Measurements from ENCODE around the gene ATXN7L1. TPM values are rescaled to one million over a fixed set of nuclear protein-coding genes. Genes with fewer than 3 reads are reported as not detected.

Gene ATXN7L1
- total and polyA plus RNA-seq, 2 of the 13 experiments (the other 11 are each of a cell fraction or from before 2014, with no cell fraction given), result 4.1 to 7.8 TPM

DNA sequence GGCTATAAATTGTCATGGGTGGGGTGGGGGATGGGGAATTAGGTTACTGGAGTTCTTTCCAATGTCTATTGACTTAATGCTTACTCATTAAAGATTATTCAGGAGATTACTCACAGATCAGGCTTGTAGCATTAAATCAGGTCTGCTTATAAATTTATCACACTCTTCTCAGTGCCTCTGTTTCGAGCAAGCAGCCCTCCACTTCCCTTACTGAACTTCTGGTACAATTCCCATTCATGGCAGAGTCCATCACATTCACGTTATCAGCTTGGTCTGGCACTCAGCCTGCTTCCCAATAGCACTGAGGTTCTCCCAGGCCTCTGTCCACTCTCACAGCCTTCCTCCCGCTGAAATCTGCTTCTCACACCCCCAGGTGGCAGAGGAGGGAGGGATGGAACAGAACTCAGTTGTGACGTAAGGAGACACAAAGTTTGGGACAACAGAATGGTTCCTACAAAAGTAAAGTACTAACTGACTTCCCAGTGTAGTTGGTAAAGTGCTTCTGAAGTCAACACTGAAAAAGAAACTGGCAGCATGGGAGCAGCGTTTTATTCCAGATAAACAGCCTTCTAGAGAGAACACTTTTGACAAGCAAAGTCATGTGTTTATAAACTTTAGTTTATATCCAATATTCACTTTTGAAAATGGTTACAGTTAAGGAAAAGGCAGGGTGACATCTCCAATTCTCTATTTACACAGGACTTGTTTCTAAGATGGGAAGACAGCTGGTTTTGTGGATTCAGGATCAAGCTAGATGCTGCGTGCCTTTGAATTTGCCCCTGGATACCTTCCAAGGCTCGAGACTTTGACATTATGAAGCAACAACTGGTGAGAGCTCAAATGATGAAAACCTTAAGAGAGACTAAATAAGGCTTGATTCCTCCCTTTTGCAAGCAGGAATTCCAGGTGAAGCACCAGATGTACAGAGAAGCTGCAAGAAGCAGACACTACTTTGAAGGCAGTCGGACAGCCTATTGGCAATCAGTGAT lies 81.4 kb downstream of the ATXN7L1 start:
- no peaks in the 10 kb centered on the region for H3K9me3 ChIP-seq (ENCODE audit: low read length)
- in situ Hi-C loops (cut with HindIII; ENCODE audit: extremely low pct_ligation_motif_present, low pct_unique_long_range_greater_than_20kb) (no loop called here), intact Hi-C loops (cut with micrococcal nuclease; ENCODE audit: unreplicated experiment) (no loop called here)
- H3K4me2 ChIP-seq (ENCODE audit: low read depth, low read length), result no peak overlapping the region
- 91% methylated on average over 8 of the region's 8 CpGs for WGBS (ENCODE audit: low lambda C conversion rate)
- H4K20me1 ChIP-seq (ENCODE audit: insufficient read depth, low read length), result no peaks in the 10 kb centered on the region
- DNase-seq (ENCODE audit: low spot score), result no peak
- TF ChIP-seq ZNF251 (CRISPR knock-in tag; IDR thresholded peaks at IDR 0.05) (no peak), TCF7L2 (IDR thresholded peaks at IDR 0.05; ENCODE audit: low read depth, low read length) (no peak), SMYD3 (CRISPR knock-in tag; IDR thresholded peaks at IDR 0.05) (no peak), RFX1 (IDR thresholded peaks at IDR 0.05) (no peak), ZFP37 (CRISPR knock-in tag; IDR thresholded peaks at IDR 0.05; ENCODE audit: borderline replicate concordance) (no peak), NFYC (CRISPR knock-in tag; IDR thresholded peaks at IDR 0.05) (no peak), SATB2 (CRISPR knock-in tag; IDR thresholded peaks at IDR 0.05) (no peak), SMC3 (IDR thresholded peaks at IDR 0.05; ENCODE audit: low read length) (no peak), ETV5 (CRISPR knock-in tag; IDR thresholded peaks at IDR 0.05; ENCODE audit: borderline replicate concordance) (no peak)
- TF ChIP-seq, protein P1, sequence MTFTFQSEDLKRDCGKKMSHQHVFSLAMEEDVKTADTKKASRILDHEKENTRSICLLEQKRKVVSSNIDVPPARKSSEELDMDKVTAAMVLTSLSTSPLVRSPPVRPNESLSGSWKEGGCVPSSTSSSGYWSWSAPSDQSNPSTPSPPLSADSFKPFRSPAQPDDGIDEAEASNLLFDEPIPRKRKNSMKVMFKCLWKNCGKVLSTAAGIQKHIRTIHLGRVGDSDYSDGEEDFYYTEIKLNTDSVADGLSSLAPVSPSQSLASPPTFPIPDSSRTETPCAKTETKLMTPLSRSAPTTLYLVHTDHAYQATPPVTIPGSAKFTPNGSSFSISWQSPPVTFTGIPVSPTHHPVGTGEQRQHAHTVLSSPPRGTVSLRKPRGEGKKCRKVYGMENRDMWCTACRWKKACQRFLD (CRISPR knock-in tag; IDR thresholded peaks at IDR 0.05; ENCODE audit: borderline replicate concordance), result no peak
- TF ChIP-seq, protein P2, sequence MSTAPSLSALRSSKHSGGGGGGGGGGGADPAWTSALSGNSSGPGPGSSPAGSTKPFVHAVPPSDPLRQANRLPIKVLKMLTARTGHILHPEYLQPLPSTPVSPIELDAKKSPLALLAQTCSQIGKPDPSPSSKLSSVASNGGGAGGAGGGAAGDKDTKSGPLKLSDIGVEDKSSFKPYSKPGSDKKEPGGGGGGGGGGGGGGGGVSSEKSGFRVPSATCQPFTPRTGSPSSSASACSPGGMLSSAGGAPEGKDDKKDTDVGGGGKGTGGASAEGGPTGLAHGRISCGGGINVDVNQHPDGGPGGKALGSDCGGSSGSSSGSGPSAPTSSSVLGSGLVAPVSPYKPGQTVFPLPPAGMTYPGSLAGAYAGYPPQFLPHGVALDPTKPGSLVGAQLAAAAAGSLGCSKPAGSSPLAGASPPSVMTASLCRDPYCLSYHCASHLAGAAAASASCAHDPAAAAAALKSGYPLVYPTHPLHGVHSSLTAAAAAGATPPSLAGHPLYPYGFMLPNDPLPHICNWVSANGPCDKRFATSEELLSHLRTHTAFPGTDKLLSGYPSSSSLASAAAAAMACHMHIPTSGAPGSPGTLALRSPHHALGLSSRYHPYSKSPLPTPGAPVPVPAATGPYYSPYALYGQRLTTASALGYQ (CRISPR knock-in tag; IDR thresholded peaks at IDR 0.05), result no peak
- TF ChIP-seq, protein P3, sequence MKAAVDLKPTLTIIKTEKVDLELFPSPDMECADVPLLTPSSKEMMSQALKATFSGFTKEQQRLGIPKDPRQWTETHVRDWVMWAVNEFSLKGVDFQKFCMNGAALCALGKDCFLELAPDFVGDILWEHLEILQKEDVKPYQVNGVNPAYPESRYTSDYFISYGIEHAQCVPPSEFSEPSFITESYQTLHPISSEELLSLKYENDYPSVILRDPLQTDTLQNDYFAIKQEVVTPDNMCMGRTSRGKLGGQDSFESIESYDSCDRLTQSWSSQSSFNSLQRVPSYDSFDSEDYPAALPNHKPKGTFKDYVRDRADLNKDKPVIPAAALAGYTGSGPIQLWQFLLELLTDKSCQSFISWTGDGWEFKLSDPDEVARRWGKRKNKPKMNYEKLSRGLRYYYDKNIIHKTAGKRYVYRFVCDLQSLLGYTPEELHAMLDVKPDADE (CRISPR knock-in tag; IDR thresholded peaks at IDR 0.05), result no peak
- H3K27ac ChIP-seq (ENCODE audit: extremely low read length, insufficient read depth, low read length), result no peak overlapping the region
- no peaks in the 10 kb centered on the region for H3K4me1 ChIP-seq (ENCODE audit: insufficient read depth, low read length)
- BruUV-seq (replicated peaks), result no TSS peak
- H3K27me3 ChIP-seq (ENCODE audit: control insufficient read depth in 1 of 2, insufficient read depth in 2 of 2, low read length in 2 of 2), result no peaks in the 10 kb centered on the region; a peak in 1 of 5 replicates
- ChIA-PET POLR2A (no interaction called here), CTCF (ENCODE audit: low intra/inter-chr PET ratio, low total read pairs) (no interaction called here)
- ATAC-seq, result no peak
- no peaks in the 10 kb centered on the region for H3K79me2 ChIP-seq (ENCODE audit: insufficient read depth, low read length)
- FAIRE-seq, result no peak
- H3K4me3 ChIP-seq (replicated peaks in 1 of 3; ENCODE audit: insufficient read depth in 1 of 3, low read depth in 2 of 3, low read length in 3 of 3), result no peak overlapping the region
- no peak overlapping the region for H3K9ac ChIP-seq (ENCODE audit: insufficient read depth, low read depth, low read length)
- H2AFZ ChIP-seq (ENCODE audit: low read length), result no peak overlapping the region
- no peaks in the 10 kb centered on the region; a peak in 1 of 5 replicates for H3K36me3 ChIP-seq (replicated peaks in 1 of 2; ENCODE audit: control insufficient read depth in 1 of 2, insufficient read depth in 2 of 2, low read length in 2 of 2)
